ENCODE measurements around the gene EML6. TPM values are rescaled to one million over a fixed set of nuclear protein-coding genes. Genes with fewer than 3 reads are reported as not detected.

EML6 gene
- total RNA-seq, 4 donors from 2014 or later: 2.3 to 15.1 (median 4.1) TPM

DNA sequence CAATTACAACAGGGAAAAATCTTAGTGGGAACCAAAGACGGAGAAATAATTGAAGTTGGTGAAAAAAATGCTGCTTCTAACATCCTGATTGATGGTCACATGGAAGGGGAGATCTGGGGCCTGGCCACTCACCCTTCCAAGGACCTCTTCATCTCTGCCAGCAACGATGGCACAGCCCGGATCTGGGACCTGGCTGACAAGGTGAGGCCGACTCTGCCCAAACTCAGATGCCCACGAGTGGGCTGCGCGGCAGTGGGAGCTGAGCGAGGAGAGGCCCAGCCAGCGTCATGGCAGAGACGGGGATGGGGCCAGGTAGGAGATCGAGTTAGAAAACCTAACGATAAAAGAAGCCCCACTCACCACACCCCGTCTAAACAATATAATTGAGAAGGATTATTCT, 239.0 kb downstream of the EML6 start:
- Histone ChIP-seq H3K36me3 (no peaks in the 10 kb centered on the region), H3K9me3 (no peaks in the 10 kb centered on the region), H3K27ac (no peak overlapping the region), H3K4me1 (peaks cover 34% of the 10 kb centered on the region), H3K27me3 (no peaks in the 10 kb centered on the region), H3K4me3 (no peak overlapping the region)
- no peak for TF ChIP-seq POLR2AphosphoS5 (IDR thresholded peaks at IDR 0.05)
- no peak for TF ChIP-seq POLR2A (IDR thresholded peaks at IDR 0.05)
- TF ChIP-seq, protein P1, sequence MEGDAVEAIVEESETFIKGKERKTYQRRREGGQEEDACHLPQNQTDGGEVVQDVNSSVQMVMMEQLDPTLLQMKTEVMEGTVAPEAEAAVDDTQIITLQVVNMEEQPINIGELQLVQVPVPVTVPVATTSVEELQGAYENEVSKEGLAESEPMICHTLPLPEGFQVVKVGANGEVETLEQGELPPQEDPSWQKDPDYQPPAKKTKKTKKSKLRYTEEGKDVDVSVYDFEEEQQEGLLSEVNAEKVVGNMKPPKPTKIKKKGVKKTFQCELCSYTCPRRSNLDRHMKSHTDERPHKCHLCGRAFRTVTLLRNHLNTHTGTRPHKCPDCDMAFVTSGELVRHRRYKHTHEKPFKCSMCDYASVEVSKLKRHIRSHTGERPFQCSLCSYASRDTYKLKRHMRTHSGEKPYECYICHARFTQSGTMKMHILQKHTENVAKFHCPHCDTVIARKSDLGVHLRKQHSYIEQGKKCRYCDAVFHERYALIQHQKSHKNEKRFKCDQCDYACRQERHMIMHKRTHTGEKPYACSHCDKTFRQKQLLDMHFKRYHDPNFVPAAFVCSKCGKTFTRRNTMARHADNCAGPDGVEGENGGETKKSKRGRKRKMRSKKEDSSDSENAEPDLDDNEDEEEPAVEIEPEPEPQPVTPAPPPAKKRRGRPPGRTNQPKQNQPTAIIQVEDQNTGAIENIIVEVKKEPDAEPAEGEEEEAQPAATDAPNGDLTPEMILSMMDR (IDR thresholded peaks at IDR 0.05): no peak
- no peak for TF ChIP-seq EP300 (IDR thresholded peaks at IDR 0.05)
- no peak for DNase-seq (ENCODE audit: low spot score in 2 of 2)
- WGBS: 97% methylated on average over 13 of the region's 13 CpGs

DNA sequence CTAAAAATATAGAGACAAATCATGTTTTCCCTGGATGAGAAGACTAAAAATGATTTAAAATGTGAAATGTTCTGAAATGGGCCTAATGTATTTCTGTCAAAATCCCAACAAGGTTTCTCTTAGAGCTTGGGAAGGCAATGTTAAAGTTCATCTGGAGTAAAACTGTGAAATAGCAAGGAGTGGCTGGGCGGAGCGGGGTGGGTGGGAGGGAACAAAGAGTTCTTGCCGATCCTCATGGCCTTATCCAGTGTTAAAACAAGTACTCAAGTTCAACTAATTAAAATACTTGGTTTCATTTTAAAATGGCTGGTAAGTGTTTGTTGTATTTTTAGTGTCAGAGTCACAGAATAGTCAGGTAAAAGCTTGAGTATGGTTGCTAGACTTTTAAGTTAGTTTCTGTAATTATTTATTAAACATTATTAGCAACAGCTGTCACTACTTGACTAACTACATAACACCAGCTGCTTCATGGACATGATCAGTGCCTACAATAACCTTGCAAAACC, 239.5 kb downstream of the EML6 start:
- TF ChIP-seq EP300 (IDR thresholded peaks at IDR 0.05): no peak
- TF ChIP-seq, protein P1 (IDR thresholded peaks at IDR 0.05): no peak
- TF ChIP-seq POLR2AphosphoS5 (IDR thresholded peaks at IDR 0.05): no peak
- no peak for TF ChIP-seq POLR2A (IDR thresholded peaks at IDR 0.05)
- Histone ChIP-seq H3K27ac (no peak overlapping the region), H3K9me3 (no peaks in the 10 kb centered on the region), H3K4me1 (peaks cover 34% of the 10 kb centered on the region), H3K4me3 (no peak overlapping the region), H3K27me3 (no peaks in the 10 kb centered on the region), H3K36me3 (peaks cover 5% of the 10 kb centered on the region)
- no peak for DNase-seq (ENCODE audit: low spot score in 2 of 2)
- 55% methylated on average over 3 of the region's 3 CpGs for WGBS

DNA sequence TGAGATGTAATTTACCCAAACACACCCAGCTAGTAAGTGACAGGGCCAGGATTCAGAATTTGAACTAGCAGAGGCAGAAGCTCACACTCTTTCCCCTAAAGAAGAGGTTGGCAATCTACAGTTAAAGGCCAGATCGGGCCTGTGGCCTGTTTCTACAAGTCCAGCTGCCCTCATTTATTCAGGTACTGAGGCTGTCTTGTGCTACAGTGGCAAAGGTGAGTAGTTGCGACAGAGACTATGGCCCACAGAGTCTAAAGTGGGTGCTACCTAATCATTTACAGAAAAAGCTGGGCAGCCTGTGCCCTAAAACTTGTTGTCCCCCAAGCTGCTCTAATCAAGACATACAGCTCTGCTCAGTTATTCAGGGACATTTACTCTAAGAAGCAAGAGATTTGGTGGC, 240.0 kb downstream of the EML6 start:
- Histone ChIP-seq H3K27ac (no peak overlapping the region), H3K4me3 (no peak overlapping the region), H3K36me3 (peaks cover 8% of the 10 kb centered on the region), H3K27me3 (no peaks in the 10 kb centered on the region), H3K9me3 (no peaks in the 10 kb centered on the region), H3K4me1 (peaks cover 34% of the 10 kb centered on the region)
- TF ChIP-seq EP300 (IDR thresholded peaks at IDR 0.05): no peak
- TF ChIP-seq, protein P1 (IDR thresholded peaks at IDR 0.05): no peak
- TF ChIP-seq POLR2A (IDR thresholded peaks at IDR 0.05): no peak
- no peak for TF ChIP-seq POLR2AphosphoS5 (IDR thresholded peaks at IDR 0.05)
- no peak for DNase-seq (ENCODE audit: low spot score in 2 of 2)
- 58% methylated on average over 2 of the region's 2 CpGs for WGBS

DNA sequence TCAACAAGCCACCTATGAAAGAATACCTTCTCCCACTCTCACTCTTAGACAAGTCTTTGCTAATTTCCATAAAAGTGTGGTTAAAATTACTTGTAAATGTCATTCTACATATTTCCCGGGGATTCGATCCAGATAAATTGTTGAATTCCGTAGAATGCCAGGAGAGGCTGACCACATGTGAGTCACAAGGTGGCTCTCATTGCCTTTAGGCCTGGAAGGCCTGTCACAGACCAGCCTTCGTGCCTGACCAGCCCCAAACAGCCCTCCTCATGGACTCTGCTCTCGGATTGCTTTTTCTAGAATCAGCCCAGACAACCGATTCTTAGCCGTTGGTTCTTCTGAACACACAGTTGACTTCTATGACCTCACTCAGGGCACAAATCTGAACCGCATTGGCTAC, 240.8 kb downstream of the EML6 start:
- H3K4me1 ChIP-seq: peaks cover 34% of the 10 kb centered on the region
- DNase-seq (ENCODE audit: low spot score in 2 of 2): no peak
- TF ChIP-seq, protein P1 (IDR thresholded peaks at IDR 0.05): no peak
- TF ChIP-seq POLR2A (IDR thresholded peaks at IDR 0.05) (no peak), EP300 (IDR thresholded peaks at IDR 0.05) (no peak), POLR2AphosphoS5 (IDR thresholded peaks at IDR 0.05) (no peak)
- H3K4me3 ChIP-seq: no peak overlapping the region
- H3K27ac ChIP-seq: no peak overlapping the region
- peaks cover 8% of the 10 kb centered on the region for H3K36me3 ChIP-seq
- H3K27me3 ChIP-seq: no peaks in the 10 kb centered on the region
- H3K9me3 ChIP-seq: no peaks in the 10 kb centered on the region
- 89% methylated on average over 8 of the region's 8 CpGs for WGBS

DNA sequence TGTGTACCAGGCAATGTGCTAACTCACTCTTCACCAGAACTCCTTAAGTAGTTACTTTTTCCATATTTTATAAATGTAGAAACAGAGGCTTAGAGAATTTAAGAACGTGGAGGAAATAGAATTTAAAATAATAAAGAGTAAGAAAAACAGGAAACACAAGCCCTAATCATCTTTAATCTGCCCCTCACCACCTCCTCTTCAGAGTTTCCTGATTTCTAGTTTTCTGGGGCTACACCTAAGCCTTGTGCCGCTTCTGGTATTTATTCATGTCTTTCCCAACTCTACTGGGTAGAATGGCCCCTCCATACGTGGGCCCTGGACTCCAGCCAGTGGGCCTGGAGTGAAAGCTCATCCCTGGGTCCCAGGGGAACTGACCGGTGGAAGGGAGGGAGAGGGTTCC, 241.4 kb downstream of the EML6 start:
- Histone ChIP-seq H3K9me3 (no peaks in the 10 kb centered on the region), H3K4me3 (no peak overlapping the region), H3K27ac (no peak overlapping the region), H3K4me1 (peaks cover 34% of the 10 kb centered on the region), H3K36me3 (peaks cover 8% of the 10 kb centered on the region), H3K27me3 (no peaks in the 10 kb centered on the region)
- TF ChIP-seq, protein P1 (IDR thresholded peaks at IDR 0.05): no peak
- TF ChIP-seq POLR2A (IDR thresholded peaks at IDR 0.05) (no peak), EP300 (IDR thresholded peaks at IDR 0.05) (no peak), POLR2AphosphoS5 (IDR thresholded peaks at IDR 0.05) (no peak)
- no peak for DNase-seq (ENCODE audit: low spot score in 2 of 2)
- WGBS: 51% methylated on average over 4 of the region's 4 CpGs
